SK-N-SH (cell line): ENCODE results near the gene CNTFR. TPM values are rescaled to one million over a fixed set of nuclear protein-coding genes. Genes with fewer than 3 reads are reported as not detected.
A peak's percentile ranks its signal among the peaks of the same experiment; 100 is the strongest.

Experiments
- CTCF ChIA-PET: fragments of 300-600, 350-600 bp; formaldehyde crosslinking; extraction: SDS; loops from one replicate; lab custom pipeline; 2021; lab: Yijun Ruan, JAX
- POLR2A ChIA-PET: fragments of 350-600 bp; sonication (Branson Sonifier 250); formaldehyde crosslinking; extraction: SDS; loops from one replicate; lab custom pipeline; 2020; ENCODE audit warnings: antibody characterized with exemption, inconsistent platforms; lab: Yijun Ruan, JAX
- DNase-seq: peaks from one replicate; pipeline ENCODE4 v3.0.0; 2012
- H2AFZ ChIP-seq: fragments of 200-600 bp; sonication (generic); 2 replicates; pipeline ENCODE4 v1.8.1; 2016; ENCODE audit warnings: antibody characterized with exemption, mild to moderate bottlenecking, low read depth
- H3F3A ChIP-seq: fragments of 200-600 bp; sonication (generic); replicated peaks from 2 replicates; pipeline ENCODE3; 2016; ENCODE audit warnings: antibody characterized with exemption, mild to moderate bottlenecking; ENCODE audit not compliant: insufficient read depth
- H3K27ac ChIP-seq, 2 experiments: fragments of 200-500 bp in 1 of 2; fragments of 200-600 bp in 1 of 2; sonication (Bioruptor generic) in 1 of 2; sonication (generic), shearing (Covaris generic) in 1 of 2; 2 replicates each; pipeline versions ENCODE4 v1.5.1 to v1.6.1; 2014 to 2016; ENCODE audit warnings: low read depth in 2 of 2, inconsistent platforms in 1 of 2, low read length in 1 of 2, mild to moderate bottlenecking in 1 of 2, mixed read lengths in 1 of 2
- H3K27me3 ChIP-seq: fragments of 200-600 bp; sonication (generic), shearing (Covaris generic); 2 replicates; pipeline ENCODE4 v1.6.1; 2016; ENCODE audit warnings: mixed run types; ENCODE audit not compliant: insufficient read depth
- H3K36me3 ChIP-seq, 2 experiments: fragments of 200-500 bp in 1 of 2; fragments of 200-600 bp in 1 of 2; sonication (Bioruptor generic) in 1 of 2; sonication (generic) in 1 of 2; replicated peaks in 1 of 2; 2 replicates each; pipeline versions ENCODE3 to v1.5.1; 2014 to 2016; ENCODE audit warnings: low read length in 1 of 2, mild to moderate bottlenecking in 1 of 2; ENCODE audit not compliant: insufficient read depth in 2 of 2, control insufficient read depth in 1 of 2
- H3K4me1 ChIP-seq, 2 experiments: fragments of 200-500 bp in 1 of 2; fragments of 200-600 bp in 1 of 2; sonication (Bioruptor generic) in 1 of 2; sonication (generic), shearing (Covaris generic) in 1 of 2; 2 replicates each; pipeline versions ENCODE4 v1.5.1 to v1.6.1; 2014 to 2016; ENCODE audit warnings: low read depth in 1 of 2, low read length in 1 of 2, mixed run types in 1 of 2; ENCODE audit not compliant: insufficient read depth in 2 of 2, control insufficient read depth in 1 of 2
- H3K4me2 ChIP-seq: fragments of 200-600 bp; sonication (generic), shearing (Covaris generic); 2 replicates; pipeline ENCODE4 v1.6.1; 2017; ENCODE audit warnings: mixed run types
- H3K4me3 ChIP-seq, 2 experiments: fragments of 200-500 bp in 1 of 2; fragments of 200-600 bp in 1 of 2; sonication (Bioruptor generic) in 1 of 2; sonication (generic), shearing (Covaris generic) in 1 of 2; 2 replicates each; pipeline versions ENCODE4 v1.5.1 to v1.8.1; 2014 to 2016; ENCODE audit warnings: low read depth in 2 of 2, inconsistent platforms in 1 of 2, low read length in 1 of 2, mild to moderate bottlenecking in 1 of 2, mixed read lengths in 1 of 2, moderate library complexity in 1 of 2
- H3K79me2 ChIP-seq: fragments of 200-600 bp; sonication (generic); 2 replicates; pipeline ENCODE4 v1.8.1; 2017; ENCODE audit warnings: mild to moderate bottlenecking; ENCODE audit not compliant: insufficient read depth
- H3K9ac ChIP-seq: fragments of 200-600 bp; sonication (generic); 2 replicates; pipeline ENCODE4 v1.6.1; 2017; ENCODE audit warnings: mixed run types
- H3K9me2 ChIP-seq: fragments of 200-600 bp; sonication (generic); 2 replicates; pipeline ENCODE4 v1.6.1; 2017; ENCODE audit warnings: mixed run types
- H3K9me3 ChIP-seq: fragments of 200-600 bp; sonication (generic); 2 replicates; pipeline ENCODE4 v1.6.1; 2017; ENCODE audit warnings: mixed run types, mild to moderate bottlenecking, moderate library complexity
- H4K20me1 ChIP-seq: fragments of 200-600 bp; sonication (generic); 2 replicates; pipeline ENCODE4 v1.6.1; 2017; ENCODE audit warnings: mild to moderate bottlenecking, mixed run types; ENCODE audit not compliant: insufficient read depth
- CHD2 ChIP-seq: fragments of 150-350 bp; IDR thresholded peaks from 2 replicates; pipeline ENCODE4 v1.6.1; 2018; ENCODE audit warnings: low read length; ENCODE audit not compliant: partially characterized antibody
- EZH2phosphoT487 ChIP-seq: fragments of 200-600 bp; sonication (generic); IDR thresholded peaks from 2 replicates; pipeline ENCODE4 v1.6.1; 2017; ENCODE audit warnings: low read depth, mixed run types, mild to moderate bottlenecking, antibody characterized with exemption, moderate library complexity, borderline replicate concordance
- GABPA ChIP-seq: IDR thresholded peaks from 2 replicates; pipeline ENCODE4 v1.4.0; 2012; ENCODE audit warnings: low read depth, mild to moderate bottlenecking
- MXI1 ChIP-seq: IDR thresholded peaks from 2 replicates; pipeline ENCODE4 v1.6.1; 2012; ENCODE audit warnings: mild to moderate bottlenecking, low read depth, low read length, improper control_type of control experiment
- NFIC ChIP-seq: IDR thresholded peaks from 2 replicates; pipeline ENCODE4 v1.4.0; 2012; ENCODE audit warnings: borderline replicate concordance
- RAD21 ChIP-seq: IDR thresholded peaks from 2 replicates; pipeline ENCODE4 v1.6.1; 2012; ENCODE audit warnings: mild to moderate bottlenecking, low read length
- RCOR1 ChIP-seq: fragments of 150-350 bp; IDR thresholded peaks from 2 replicates; pipeline ENCODE4 v1.6.1; 2017; ENCODE audit warnings: antibody characterized with exemption, low read length
- SIN3A ChIP-seq: IDR thresholded peaks from 2 replicates; pipeline ENCODE4 v1.6.1; 2012; ENCODE audit warnings: low read depth, mild to moderate bottlenecking, low read length, moderate library complexity, borderline replicate concordance
- TAF1 ChIP-seq: IDR thresholded peaks from 2 replicates; pipeline ENCODE4 v1.6.1; 2012; ENCODE audit warnings: low read depth, mild to moderate bottlenecking, low read length, moderate library complexity, borderline replicate concordance
- WGBS: methylation state at CpG from one replicate; pipeline ENCODE4 v1.1.6; 2017; ENCODE audit warnings: low lambda C conversion rate; 5-methylcytosine and 5-hydroxymethylcytosine counted together
- polyA plus RNA-seq, 3 experiments: library from polyadenylated mRNA; depleted of rRNA; stranded (reverse); fragments of >200 nt; gene quantifications; 2 replicates each; pipeline ENCODE4 v1.2.3, GENCODE V29; 2012
- TF ChIP-seq, protein P1 (sequence below): IDR thresholded peaks from 2 replicates; pipeline ENCODE4 v1.4.0; 2012; ENCODE audit warnings: low read depth, borderline replicate concordance
- TF ChIP-seq, protein P2 (sequence below): fragments of 200-600 bp; sonication (generic); IDR thresholded peaks from 2 replicates; pipeline ENCODE4 v1.6.1; 2017; ENCODE audit warnings: antibody characterized with exemption, mild to moderate bottlenecking, moderate library complexity
- TF ChIP-seq, protein P3 (sequence below): IDR thresholded peaks from 2 replicates; pipeline ENCODE4 v1.6.1; 2012; ENCODE audit warnings: mild to moderate bottlenecking, low read depth, low read length, moderate library complexity
- TF ChIP-seq, protein P4 (sequence below): IDR thresholded peaks from 2 replicates; pipeline ENCODE4; 2012
- TF ChIP-seq, protein P5 (sequence below): fragments of 150-350 bp; IDR thresholded peaks from 2 replicates; pipeline ENCODE4 v1.6.1; 2017; ENCODE audit warnings: antibody characterized with exemption, low read length, low read depth, borderline replicate concordance

CNTFR gene
- polyA plus RNA-seq, 1 of the 3 experiments (the other 2 are of a cell fraction), result 1.8 TPM

DNA sequence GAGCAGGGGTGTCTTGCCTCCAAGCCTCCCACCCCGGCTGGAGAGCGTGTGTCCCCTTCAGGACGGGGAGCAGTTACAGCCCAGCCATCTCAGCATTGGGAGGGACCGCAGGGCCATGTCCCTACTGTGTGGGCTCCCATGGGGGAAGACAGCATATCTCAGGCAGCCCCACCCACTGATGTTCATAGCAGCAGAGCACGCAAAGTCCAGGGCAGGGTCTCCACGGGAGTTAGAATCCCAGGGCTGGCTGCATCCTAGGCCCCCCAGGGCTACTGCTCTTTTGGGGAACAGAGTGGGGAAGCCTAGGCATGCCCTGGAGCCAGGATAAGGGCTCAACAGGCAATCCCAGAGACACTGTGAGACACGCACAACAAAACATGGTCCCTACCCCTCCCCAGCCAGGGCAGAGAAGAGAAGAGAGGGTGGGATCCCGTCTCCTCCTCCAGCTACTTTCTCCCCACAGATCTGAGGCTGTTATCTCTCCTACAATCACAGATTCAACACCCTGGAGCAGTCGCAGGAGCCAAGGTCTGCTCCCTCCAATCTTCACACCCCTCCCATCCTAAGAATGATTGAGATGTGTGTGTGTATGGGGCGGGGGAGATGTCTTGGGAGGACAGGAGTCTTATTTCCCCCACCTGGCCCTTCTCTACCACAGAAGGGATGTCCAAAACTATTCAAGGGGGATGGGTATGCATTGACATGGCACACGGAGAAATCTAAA, 3.4 kb downstream of the CNTFR start:
- Histone ChIP-seq H3K9ac (no peak overlapping the region), H3K27ac (peak overlapping the region in 1 of 2 experiments; percentile 44; a peak in 1 of 4 replicates), H3F3A (no peaks in the 10 kb centered on the region), H3K9me3 (no peaks in the 10 kb centered on the region), H3K27me3 (peaks cover 57% of the 10 kb centered on the region), H3K4me3 (no peak overlapping the region), H2AFZ (no peak overlapping the region), H3K4me1 (peaks cover 0 to 72% of the 10 kb centered on the region in 2 experiments; a peak in 2 of 4 replicates), H4K20me1 (0 out of 2 replicates have a peak, but pooled peaks cover under 1% of the 10 kb centered on the region), H3K9me2 (no peaks in the 10 kb centered on the region), H3K4me2 (no peak overlapping the region), H3K79me2 (no peaks in the 10 kb centered on the region), H3K36me3 (no peaks in the 10 kb centered on the region)
- TF ChIP-seq SIN3A (no peak), EZH2phosphoT487 (no peak), CHD2 (no peak), RAD21 (no peak), RCOR1 (no peak), MXI1 (no peak), TAF1 (no peak), NFIC (no peak), GABPA (no peak)
- TF ChIP-seq, protein P1, sequence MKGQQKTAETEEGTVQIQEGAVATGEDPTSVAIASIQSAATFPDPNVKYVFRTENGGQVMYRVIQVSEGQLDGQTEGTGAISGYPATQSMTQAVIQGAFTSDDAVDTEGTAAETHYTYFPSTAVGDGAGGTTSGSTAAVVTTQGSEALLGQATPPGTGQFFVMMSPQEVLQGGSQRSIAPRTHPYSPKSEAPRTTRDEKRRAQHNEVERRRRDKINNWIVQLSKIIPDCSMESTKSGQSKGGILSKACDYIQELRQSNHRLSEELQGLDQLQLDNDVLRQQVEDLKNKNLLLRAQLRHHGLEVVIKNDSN, result no peak
- TF ChIP-seq, protein P2, sequence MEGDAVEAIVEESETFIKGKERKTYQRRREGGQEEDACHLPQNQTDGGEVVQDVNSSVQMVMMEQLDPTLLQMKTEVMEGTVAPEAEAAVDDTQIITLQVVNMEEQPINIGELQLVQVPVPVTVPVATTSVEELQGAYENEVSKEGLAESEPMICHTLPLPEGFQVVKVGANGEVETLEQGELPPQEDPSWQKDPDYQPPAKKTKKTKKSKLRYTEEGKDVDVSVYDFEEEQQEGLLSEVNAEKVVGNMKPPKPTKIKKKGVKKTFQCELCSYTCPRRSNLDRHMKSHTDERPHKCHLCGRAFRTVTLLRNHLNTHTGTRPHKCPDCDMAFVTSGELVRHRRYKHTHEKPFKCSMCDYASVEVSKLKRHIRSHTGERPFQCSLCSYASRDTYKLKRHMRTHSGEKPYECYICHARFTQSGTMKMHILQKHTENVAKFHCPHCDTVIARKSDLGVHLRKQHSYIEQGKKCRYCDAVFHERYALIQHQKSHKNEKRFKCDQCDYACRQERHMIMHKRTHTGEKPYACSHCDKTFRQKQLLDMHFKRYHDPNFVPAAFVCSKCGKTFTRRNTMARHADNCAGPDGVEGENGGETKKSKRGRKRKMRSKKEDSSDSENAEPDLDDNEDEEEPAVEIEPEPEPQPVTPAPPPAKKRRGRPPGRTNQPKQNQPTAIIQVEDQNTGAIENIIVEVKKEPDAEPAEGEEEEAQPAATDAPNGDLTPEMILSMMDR, result no peak
- TF ChIP-seq, protein P3, sequence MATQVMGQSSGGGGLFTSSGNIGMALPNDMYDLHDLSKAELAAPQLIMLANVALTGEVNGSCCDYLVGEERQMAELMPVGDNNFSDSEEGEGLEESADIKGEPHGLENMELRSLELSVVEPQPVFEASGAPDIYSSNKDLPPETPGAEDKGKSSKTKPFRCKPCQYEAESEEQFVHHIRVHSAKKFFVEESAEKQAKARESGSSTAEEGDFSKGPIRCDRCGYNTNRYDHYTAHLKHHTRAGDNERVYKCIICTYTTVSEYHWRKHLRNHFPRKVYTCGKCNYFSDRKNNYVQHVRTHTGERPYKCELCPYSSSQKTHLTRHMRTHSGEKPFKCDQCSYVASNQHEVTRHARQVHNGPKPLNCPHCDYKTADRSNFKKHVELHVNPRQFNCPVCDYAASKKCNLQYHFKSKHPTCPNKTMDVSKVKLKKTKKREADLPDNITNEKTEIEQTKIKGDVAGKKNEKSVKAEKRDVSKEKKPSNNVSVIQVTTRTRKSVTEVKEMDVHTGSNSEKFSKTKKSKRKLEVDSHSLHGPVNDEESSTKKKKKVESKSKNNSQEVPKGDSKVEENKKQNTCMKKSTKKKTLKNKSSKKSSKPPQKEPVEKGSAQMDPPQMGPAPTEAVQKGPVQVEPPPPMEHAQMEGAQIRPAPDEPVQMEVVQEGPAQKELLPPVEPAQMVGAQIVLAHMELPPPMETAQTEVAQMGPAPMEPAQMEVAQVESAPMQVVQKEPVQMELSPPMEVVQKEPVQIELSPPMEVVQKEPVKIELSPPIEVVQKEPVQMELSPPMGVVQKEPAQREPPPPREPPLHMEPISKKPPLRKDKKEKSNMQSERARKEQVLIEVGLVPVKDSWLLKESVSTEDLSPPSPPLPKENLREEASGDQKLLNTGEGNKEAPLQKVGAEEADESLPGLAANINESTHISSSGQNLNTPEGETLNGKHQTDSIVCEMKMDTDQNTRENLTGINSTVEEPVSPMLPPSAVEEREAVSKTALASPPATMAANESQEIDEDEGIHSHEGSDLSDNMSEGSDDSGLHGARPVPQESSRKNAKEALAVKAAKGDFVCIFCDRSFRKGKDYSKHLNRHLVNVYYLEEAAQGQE, result no peak
- TF ChIP-seq, protein P4, sequence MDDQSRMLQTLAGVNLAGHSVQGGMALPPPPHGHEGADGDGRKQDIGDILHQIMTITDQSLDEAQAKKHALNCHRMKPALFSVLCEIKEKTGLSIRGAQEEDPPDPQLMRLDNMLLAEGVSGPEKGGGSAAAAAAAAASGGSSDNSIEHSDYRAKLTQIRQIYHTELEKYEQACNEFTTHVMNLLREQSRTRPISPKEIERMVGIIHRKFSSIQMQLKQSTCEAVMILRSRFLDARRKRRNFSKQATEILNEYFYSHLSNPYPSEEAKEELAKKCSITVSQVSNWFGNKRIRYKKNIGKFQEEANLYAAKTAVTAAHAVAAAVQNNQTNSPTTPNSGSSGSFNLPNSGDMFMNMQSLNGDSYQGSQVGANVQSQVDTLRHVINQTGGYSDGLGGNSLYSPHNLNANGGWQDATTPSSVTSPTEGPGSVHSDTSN, result no peak
- TF ChIP-seq, protein P5, sequence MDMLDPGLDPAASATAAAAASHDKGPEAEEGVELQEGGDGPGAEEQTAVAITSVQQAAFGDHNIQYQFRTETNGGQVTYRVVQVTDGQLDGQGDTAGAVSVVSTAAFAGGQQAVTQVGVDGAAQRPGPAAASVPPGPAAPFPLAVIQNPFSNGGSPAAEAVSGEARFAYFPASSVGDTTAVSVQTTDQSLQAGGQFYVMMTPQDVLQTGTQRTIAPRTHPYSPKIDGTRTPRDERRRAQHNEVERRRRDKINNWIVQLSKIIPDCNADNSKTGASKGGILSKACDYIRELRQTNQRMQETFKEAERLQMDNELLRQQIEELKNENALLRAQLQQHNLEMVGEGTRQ, result no peak
- 41% methylated on average over 9 of the region's 11 CpGs for WGBS
- CTCF ChIA-PET, result interaction anchor here (1.2 to 12.0 kb wide), 4 partner anchors 13 to 37 kb away, joined by 3 to 129 read pairs (median 16); no protein-coding TSS in a partner anchor
- DNase-seq, result no peak
- POLR2A ChIA-PET, result no interaction called here
